GM19023 (cell line): ENCODE measurements around the gene MYO16.
A peak's percentile ranks its signal among the peaks of the same experiment; 100 is the strongest.

Source experiments
- ATAC-seq: cut with Tn5 transposase; IDR thresholded peaks from one replicate; pipeline ENCODE4 v1.9.1; 2021; ENCODE audit warnings: mild to moderate bottlenecking, moderate library complexity; ENCODE audit not compliant: unreplicated experiment

The MYO16 gene

DNA sequence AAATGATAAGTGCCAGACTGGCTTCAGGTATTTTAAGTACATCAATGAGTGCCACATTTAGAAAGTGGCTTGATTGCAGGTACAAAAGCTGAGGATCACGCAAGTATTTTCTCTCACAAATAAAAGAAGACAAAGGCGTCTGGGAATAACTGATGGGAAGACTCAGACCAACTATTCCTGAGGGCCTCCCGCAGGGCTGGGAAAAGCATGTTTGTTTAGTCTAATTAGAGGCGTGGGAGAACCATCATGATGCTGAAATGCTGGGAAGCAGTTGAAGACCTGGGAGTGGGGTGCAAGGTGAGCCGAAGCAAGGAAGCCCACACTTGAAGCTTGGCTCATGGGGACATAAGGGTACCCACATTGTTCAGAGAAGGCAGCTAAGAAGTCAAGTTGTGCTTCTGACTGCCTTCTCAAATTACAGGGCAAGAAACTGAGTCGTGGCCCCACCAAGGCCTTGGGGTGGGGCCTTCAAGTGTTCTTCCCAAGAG lies 536.0 kb downstream of the MYO16 start:
- ATAC-seq, result no peak

DNA sequence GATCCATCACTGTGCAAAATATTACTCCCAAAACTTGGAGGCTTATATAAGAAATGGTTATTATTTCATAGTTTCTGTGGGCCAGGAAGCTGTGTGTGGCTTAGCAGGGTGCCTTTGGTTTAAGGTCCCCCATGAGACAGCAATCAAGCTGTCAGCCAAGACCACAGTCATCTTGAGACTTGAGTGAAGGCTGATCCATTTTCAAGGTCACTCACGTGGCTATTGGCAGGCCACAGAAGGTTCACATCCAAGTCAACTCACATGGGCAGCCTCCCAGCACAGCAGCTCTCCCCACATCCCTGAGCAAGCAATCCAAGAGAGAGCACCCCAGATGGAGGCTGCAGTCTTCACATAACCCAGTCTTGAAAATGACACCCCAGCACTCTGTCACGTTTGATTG lies 537.4 kb downstream of the MYO16 start:
- peak; percentile 19 for ATAC-seq

DNA sequence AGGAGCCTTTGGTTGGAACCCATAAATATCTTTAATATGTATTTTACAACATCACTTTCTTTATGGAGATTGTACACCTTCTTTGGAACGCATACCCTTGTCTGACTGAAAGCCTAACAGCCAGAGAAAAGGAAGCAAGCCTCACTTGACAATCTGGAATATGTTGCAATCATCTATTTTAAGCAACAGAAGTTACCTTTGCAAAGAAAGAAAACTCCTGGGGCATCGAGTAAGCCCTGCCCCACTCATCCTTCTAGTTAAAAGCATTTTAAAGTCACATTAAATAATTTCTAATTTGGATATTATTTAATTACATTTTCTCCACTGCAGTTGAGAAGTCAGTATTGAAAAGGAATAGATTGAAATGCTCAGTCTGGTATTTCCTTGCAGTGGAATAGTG lies 542.7 kb downstream of the MYO16 start:
- no peak for ATAC-seq

DNA sequence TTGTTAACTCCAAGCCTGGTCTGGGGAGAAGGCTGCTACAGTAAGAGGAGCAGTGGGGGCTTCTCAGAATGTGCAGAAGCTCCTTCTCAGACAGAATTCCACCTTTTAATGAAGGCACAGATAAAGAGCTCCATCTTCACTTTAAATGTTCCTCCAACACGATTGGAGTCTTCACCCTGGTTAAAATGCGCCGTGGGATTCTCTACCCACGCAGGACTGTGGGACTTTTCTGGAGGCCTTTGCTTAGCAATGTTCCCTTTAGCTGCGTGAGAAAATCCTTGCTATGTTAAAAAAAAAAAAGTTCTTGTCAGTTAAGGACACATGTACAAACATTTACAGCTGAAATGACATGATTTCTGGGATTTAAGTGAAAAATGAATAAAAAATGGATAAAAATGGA lies 546.3 kb downstream of the MYO16 start:
- ATAC-seq, result no peak

DNA sequence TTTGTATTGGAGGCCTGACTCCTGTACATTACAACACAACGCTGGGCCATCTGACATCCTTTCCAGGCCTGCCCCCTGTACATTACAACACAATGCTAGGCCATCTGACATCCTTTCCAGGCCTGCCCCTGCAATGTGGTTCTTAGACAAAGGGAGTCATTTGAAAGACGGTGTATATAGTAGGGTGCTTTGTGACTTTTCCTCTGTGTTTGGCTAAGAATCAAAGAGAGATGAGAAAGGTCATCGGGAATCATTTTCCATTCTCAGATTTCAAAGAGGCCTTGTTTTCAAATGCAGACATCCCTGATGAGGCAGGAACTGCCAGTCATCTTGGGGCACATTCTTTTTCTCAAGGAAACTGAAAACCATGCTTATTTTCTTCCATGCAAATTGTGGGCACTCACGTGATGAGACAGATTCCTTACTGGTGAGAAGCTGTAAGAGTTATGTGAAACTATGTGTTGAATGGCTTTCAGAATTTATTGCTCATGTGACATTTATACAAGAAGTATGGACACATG lies 551.6 kb downstream of the MYO16 start:
- no peak for ATAC-seq

DNA sequence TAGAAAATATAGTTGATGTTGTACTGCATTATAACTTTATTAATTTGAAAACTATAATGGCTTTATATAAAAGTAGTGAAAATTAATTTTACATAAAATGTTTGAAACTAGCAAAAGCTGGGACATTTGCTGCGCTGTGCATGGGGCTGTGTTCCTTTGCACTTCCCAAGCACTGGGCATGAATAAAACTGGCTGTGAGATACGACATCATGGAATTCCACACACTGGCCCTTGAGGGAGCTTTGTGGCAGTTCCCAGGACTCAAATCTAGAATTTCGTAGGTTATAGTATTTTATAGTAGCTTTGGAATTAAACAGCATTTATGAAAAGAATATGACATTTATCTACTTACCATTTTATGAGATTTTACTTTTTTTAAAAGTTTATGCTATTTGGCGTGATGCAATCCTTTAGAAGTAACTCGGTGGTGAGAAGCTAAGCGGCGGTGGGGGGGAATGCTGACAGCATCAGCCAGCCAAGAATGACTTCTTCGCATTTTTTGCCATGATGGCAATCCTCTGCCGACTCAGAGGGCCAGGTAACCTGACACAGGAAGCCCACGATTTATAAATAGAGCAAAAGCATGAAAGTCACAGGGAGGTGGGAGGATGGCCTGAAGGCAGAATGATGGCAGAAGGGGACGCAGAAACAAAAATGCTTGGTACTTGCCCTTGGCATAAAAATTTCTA lies 553.5 kb downstream of the MYO16 start:
- no peak for ATAC-seq

DNA sequence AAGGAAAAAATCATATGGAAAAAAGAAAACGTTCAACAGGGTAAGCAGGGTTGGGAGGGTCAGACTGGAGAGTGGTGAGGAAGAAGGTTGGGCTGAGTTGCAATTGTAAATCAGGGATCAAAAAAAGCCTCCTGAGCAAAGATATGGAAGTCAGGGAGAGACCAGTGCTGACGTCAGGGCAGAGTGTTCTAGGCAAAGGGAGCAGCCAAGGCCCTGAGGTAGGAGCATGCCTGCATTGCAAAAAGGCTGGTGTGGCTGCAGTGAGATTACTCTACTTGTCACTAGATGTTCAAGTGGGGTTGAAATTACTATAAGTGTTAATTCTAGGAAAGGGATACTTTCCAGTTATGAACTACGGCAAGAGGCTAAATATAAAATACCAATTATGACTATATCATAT lies 562.0 kb downstream of the MYO16 start:
- no peak for ATAC-seq

DNA sequence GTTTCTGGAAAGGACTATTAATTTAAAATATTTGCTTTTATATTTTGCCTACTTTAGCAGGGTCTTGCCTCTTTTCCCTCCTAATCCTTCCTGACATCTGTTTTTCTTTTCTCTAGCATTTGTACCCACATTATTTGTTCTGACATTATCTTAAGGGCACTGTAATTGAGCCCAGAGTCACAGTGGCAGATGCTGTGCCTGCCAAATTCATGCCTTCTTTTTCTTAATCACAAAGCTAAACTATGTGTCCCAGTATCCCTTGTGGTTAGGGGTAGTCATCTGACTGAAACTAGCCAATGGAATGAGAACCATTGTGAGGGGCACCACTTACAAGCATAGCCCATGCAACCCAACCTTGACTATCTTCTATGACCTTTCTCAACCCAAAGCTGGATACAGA lies 562.9 kb downstream of the MYO16 start:
- no peak for ATAC-seq

DNA sequence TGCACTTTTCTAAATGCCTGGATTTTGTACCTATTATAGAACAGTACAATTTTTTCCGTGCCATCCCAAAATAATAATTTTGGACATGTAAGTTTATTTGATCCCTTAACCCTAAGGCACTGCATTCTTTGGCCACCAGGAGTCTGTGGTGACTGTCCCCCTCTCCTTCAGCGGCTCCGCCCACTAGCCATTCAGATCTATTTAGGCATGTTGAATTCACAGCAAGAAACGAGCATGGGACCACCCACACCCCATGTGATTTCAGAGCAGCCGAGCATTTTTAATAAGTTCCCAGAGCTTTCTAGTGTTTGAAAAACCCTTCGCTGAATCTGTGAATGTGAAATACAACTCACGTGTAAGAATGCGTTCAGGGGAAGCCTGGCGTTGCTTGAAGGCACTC lies 567.5 kb downstream of the MYO16 start:
- ATAC-seq, result no peak

DNA sequence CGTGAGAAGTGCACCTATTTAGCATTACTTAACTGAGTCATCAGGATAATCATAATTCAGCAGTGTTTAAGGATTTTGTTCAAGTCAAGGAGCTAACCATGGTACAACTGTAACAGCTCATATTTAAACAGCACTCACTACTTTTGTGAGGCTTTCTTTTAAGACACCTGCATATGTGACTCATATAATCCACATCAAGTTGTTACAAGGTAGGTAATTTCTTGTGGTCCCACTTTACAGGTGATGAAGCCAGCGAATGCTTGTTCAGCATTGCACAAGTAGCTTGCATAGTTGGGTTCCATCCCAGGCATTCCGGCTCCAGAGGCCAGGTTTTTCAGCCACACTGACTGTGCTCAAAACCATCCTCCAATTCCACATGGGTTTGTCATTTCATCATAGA lies 569.2 kb downstream of the MYO16 start:
- ATAC-seq, result no peak

DNA sequence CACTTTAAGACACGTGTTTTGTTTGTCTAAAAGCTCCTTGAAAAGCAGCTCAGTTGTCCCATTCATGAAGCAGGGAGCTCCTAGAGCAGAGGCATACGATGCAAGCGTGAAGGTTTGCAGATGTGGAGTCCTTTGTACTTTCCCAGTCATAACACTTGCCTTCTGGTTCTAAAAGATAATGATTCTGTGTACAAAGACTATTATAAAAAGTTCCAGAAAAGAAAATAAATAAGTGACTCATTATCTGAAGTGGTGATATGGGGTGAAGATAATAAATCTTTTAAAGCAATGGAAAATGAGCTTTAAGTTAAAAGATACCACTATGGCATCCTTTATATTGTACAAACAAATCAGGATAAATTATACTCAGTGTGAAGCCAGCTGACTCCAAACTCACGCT lies 569.9 kb downstream of the MYO16 start:
- ATAC-seq, result no peak

DNA sequence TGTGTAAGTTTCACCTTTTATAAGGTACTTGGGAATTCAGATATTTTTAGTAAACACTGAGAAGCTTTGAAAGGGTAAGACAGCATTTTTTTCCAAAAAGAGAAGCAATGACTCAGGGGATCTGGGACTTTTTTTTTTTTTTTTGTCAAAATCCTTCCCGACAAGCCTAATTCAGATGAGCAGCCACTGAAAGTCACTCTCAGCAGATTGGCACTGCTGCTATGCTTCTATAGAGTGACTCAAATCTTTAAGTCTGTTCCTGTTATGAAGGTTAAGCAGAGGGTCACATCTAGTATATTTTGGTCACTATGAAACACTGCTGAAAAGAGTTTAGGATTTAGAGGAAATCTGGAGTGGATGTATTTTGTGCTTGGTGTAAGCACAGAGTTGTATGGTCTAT lies 571.1 kb downstream of the MYO16 start:
- ATAC-seq, result no peak

DNA sequence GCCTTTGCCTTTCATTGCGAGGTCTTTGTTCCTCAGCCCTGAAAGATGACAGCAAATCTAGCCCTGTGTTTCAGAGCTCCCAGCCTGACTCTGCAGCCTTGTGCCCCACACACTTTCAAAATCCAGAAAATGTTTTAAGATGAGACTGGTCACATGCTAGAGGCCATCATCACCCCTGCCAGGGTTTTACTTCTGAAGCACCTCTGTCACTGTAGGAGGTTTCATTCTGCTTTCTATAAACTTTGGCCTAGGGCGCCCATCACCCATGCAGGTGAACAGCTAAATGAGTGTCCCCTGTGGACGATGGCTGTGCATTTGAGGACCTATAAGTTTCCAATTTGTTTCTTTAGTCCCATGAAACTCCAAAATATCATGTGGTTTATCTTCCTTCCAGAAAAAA lies 574.2 kb downstream of the MYO16 start:
- no peak for ATAC-seq

DNA sequence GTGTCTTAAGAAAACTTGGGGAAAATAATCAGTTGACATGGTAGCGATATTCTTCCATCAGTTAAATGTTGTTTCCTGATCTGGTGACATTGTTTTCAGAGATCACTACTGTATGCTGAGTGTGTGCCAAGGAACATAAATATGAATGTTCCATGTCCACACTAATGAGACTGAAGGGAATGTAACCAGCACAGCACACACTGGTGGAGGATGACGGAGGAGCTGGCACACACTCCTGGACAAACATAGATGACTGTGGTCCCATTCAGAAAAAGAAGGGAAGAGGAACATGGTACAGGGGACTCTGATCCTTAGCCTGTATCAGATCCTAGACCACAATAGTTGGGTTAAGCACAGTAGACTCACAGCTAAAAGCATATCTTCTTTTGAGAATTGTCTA lies 574.8 kb downstream of the MYO16 start:
- ATAC-seq, result no peak

DNA sequence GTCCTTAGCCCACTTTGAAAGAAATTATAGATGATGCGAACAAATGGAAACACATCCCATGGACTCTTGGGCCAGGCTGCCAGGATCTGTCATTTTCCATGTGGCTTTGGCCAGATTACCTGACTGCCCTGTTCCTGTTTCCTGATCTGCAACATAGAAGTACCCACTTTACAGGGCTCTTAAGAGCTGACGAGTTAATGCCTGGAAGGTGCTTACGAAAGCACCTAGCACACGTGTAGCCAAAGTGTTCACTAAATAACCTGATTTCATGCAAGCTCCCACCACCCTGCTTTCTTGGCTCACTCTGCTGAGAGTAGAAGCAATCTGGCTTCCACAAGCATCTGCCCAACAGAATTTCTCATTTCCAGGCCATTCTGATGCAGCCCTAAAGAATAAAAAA lies 575.2 kb downstream of the MYO16 start:
- ATAC-seq, result no peak

DNA sequence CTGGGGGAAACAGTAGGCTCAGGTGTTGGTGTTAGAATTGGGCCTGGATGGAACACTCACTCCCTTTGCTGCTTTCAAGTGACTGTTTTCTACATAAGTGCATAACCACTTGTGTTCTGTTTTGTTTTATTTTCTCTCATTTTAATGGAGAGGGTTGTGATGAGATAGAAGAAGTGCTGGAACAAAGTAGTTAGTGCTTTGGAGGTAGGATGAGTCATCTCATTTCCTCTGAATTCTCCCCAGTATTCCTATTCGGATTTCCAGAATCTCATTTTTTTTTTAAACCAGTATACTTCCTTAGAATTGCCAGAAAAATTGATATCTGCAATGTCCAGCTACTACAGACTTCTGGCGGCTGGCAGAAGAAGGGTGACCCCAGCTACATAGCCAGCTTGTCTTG lies 575.9 kb downstream of the MYO16 start:
- ATAC-seq, result no peak

DNA sequence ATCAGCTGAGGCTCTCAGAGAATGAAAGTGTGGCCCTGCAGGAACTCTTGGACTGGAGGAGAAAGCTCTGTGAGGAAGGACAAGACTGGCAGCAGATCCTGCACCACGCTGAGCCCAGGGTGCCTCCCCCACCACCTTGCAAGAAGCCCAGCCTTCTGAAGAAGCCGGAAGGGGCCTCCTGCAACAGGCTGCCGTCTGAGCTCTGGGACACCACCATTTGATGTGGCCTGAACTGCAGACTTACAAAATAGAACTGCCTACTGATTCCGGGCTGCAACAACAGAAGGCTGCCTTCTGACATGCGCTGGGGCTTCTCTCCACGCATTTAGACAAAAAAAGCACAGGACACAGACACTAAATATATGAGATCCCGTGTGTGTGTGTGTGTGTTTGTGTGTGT lies 577.2 kb downstream of the MYO16 start:
- ATAC-seq, result no peak

DNA sequence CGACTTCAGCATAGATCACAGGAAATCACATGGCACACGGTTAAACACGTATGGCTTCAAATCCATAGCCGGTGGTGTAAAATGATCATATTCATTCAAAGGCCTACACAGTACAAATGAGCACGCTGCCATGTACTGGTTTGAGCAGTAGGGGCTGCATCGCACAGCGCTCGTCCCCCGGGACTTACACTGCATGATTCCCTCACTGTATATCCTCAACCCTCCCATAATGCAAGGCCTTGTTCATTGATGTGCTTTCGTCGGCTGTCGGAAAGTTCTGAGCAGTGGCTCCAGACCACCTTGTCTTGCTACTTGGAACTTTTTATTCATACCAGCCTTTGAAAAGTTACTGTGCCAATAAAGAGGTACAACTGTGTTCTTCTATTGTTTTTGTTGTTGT lies 578.2 kb downstream of the MYO16 start:
- ATAC-seq, result no peak

DNA sequence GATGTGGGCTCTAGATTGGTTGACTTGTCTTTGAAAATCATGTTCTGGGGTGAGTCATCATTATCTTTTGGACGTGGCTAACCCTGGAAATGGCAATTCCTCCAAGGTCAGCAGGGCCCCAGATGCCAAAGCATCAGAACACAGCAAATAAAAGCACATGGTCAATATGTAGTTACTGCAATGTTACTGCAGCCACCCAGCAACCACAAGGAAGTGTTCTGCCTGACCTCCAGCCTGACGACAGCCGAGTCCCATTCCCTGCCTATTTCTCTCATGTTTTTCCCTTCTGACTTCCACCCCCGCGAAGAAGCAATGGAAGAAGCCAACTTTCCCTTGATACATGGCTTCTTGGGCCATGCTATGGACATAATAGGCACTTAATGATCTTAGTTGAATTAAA lies 579.1 kb downstream of the MYO16 start:
- ATAC-seq, result no peak

DNA sequence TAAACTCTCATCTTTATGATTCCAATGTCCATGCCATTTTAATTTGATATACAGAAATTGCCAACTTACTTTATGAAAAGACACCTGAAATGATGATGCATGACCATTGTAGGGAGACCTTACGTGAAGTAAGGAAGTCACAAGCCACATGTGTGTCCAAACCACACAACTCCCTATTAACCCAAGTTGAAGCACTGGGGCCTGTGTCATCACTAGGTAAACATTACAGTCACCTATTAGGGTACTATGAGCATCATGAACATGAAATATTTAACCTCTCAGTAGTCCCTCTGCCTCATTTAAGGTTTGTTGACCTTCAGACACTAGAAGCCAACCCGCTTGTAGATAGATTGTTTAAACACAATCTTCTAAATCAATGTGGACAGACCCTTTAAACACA lies 580.1 kb downstream of the MYO16 start:
- no peak for ATAC-seq

DNA sequence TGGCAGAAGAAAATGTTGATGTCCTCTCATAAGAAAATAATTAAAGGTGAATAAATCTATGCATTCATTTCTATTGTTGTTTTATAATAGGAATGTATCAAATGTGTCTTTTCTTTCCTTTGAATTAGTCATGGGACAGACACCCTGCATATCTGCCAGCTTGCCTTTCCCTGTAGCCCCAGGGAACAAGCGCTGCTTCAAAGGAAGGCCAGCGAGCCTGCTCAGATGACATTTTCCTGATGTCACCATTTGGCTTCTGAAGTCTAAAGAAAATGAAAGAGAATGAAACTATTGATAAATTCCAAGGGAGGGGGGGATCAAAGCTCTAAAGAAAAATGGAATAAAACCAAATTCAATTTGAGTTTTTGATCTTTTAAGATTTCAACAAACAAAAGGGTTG lies 582.2 kb downstream of the MYO16 start:
- no peak for ATAC-seq

DNA sequence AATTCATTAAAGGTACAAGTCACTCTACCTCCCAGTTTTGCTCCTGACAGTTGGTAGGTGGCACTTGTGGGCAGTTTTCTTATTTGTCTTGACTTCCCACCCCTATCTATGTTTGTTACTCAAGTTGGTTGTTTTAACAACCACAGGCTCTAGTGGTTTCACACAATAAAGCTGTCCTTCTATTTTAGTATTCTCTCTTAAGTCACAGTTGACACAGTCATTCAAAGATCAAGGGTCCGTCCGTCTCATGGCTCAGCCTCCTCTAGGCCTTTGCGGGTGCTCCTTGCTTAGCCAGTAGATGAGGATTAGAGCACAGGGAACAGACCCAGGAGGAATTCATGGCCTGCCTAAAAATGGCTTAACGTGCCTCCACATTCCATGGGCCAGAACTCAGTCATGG lies 583.2 kb downstream of the MYO16 start:
- ATAC-seq, result peak; percentile 55

DNA sequence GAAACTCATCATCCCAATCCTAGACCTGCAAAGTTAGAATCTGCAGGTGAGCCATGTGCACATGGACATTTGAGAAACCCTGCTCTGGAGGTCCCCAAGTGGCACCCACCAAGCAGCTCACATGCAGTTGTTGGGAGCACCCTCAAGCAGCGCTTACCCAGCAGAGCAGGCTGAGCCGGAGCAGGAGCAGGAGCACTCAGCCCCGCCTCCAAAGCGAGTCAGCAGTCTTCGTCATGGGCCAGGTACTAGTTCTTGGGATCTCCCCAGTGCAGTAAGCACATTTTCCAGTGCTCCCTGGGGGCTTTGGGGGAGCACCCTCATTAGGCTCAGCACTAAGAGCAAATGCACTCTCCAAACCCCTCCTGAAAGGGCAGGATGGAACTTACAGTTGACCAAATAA lies 584.3 kb downstream of the MYO16 start:
- ATAC-seq, result no peak
